BLaER1 (cell line): ENCODE results near the gene CETN1.

ENCODE experiments used
- H3K27ac ChIP-seq: shearing (Covaris generic); formaldehyde crosslinking; 2 replicates; pipeline ENCODE4 v1.8.1; 2022
- H3K27me3 ChIP-seq: shearing (Covaris generic); formaldehyde crosslinking; 2 replicates; pipeline ENCODE4 v1.8.1; 2022
- H3K36me3 ChIP-seq: shearing (Covaris generic); formaldehyde crosslinking; 2 replicates; pipeline ENCODE4 v1.8.1; 2022
- H3K4me1 ChIP-seq: shearing (Covaris generic); formaldehyde crosslinking; 2 replicates; pipeline ENCODE4 v1.8.1; 2022
- H3K4me2 ChIP-seq: shearing (Covaris generic); formaldehyde crosslinking; 2 replicates; pipeline ENCODE4 v1.8.1; 2022
- H3K4me3 ChIP-seq: shearing (Covaris generic); formaldehyde crosslinking; 2 replicates; pipeline ENCODE4 v1.8.1; 2022
- H3K9ac ChIP-seq: shearing (Covaris generic); formaldehyde crosslinking; 2 replicates; pipeline ENCODE4 v1.8.1; 2022
- H3K9me3 ChIP-seq: shearing (Covaris generic); formaldehyde crosslinking; 2 replicates; pipeline ENCODE4 v1.8.1; 2022
- H4K20me1 ChIP-seq: shearing (Covaris generic); formaldehyde crosslinking; 2 replicates; pipeline ENCODE4 v1.8.1; 2022
- Cebpa-rat ChIP-seq: shearing (Covaris generic); IDR thresholded peaks from 2 replicates; pipeline ENCODE4 v1.8.1; 2022

Gene CETN1

GRCh38 chr18:574865-575645 is 5.1 kb upstream of the CETN1 start:
- Histone ChIP-seq H3K27me3 (no peaks in the 10 kb centered on the region), H3K4me1 (peaks cover 4% of the 10 kb centered on the region), H3K27ac (no peak overlapping the region), H3K4me3 (no peak overlapping the region), H4K20me1 (no peaks in the 10 kb centered on the region), H3K9ac (no peak overlapping the region), H3K36me3 (no peaks in the 10 kb centered on the region), H3K9me3 (peaks cover 10% of the 10 kb centered on the region; the same call in 1 of the 2 replicates), H3K4me2 (no peak overlapping the region)
- no peak for TF ChIP-seq Cebpa-rat

- no peak for TF ChIP-seq Cebpa-rat
- Histone ChIP-seq H3K4me2 (no peak overlapping the region), H3K4me3 (no peak overlapping the region), H3K36me3 (no peaks in the 10 kb centered on the region), H3K9ac (no peak overlapping the region), H3K9me3 (peaks cover 15% of the 10 kb centered on the region; the same call in 1 of the 2 replicates), H3K27me3 (no peaks in the 10 kb centered on the region), H4K20me1 (no peaks in the 10 kb centered on the region), H3K27ac (no peak overlapping the region), H3K4me1 (no peaks in the 10 kb centered on the region)
These were observed 3.3 kb upstream of the CETN1 start for GRCh38 chr18:576924-577323.

- no peak overlapping the region for H3K4me3 ChIP-seq
- TF ChIP-seq Cebpa-rat: no peak
- H3K36me3 ChIP-seq: no peaks in the 10 kb centered on the region
- no peak overlapping the region for H3K9ac ChIP-seq
- no peak overlapping the region for H3K27ac ChIP-seq
- H3K4me2 ChIP-seq: no peak overlapping the region
- H3K9me3 ChIP-seq: peaks cover 15% of the 10 kb centered on the region; the same call in 1 of the 2 replicates
- no peaks in the 10 kb centered on the region for H4K20me1 ChIP-seq
- H3K27me3 ChIP-seq: no peaks in the 10 kb centered on the region
- H3K4me1 ChIP-seq: no peaks in the 10 kb centered on the region
These were observed 2.4 kb upstream of the CETN1 start for GRCh38 chr18:577643-578375.

- H3K9ac ChIP-seq: no peak overlapping the region
- no peaks in the 10 kb centered on the region for H3K36me3 ChIP-seq
- no peak overlapping the region for H3K4me3 ChIP-seq
- no peaks in the 10 kb centered on the region for H3K27me3 ChIP-seq
- H3K27ac ChIP-seq: no peak overlapping the region
- no peaks in the 10 kb centered on the region for H3K4me1 ChIP-seq
- no peak overlapping the region for H3K4me2 ChIP-seq
- H4K20me1 ChIP-seq: no peaks in the 10 kb centered on the region
- H3K9me3 ChIP-seq: peaks cover 15% of the 10 kb centered on the region; the same call in 1 of the 2 replicates
- TF ChIP-seq Cebpa-rat: no peak
These were observed 942 bp upstream of the CETN1 start for GRCh38 chr18:579238-579637.

GRCh38 chr18:581096-581495 is 916 bp downstream of the CETN1 start:
- no peak for TF ChIP-seq Cebpa-rat
- Histone ChIP-seq H3K4me3 (no peak overlapping the region), H3K27ac (no peak overlapping the region), H3K27me3 (no peaks in the 10 kb centered on the region), H4K20me1 (no peaks in the 10 kb centered on the region), H3K9ac (no peak overlapping the region), H3K36me3 (no peaks in the 10 kb centered on the region), H3K9me3 (peaks cover 15% of the 10 kb centered on the region; the same call in 1 of the 2 replicates), H3K4me2 (no peak overlapping the region), H3K4me1 (no peaks in the 10 kb centered on the region)

GRCh38 chr18:582465-582864 is 2.3 kb downstream of the CETN1 start:
- no peak for TF ChIP-seq Cebpa-rat
- H3K4me2 ChIP-seq: no peak overlapping the region
- no peak overlapping the region for H3K9ac ChIP-seq
- H3K27ac ChIP-seq: no peak overlapping the region
- no peak overlapping the region for H3K4me3 ChIP-seq
- no peaks in the 10 kb centered on the region for H3K4me1 ChIP-seq
- peaks cover 6% of the 10 kb centered on the region; the same call in 1 of the 2 replicates for H3K9me3 ChIP-seq
- H3K27me3 ChIP-seq: no peaks in the 10 kb centered on the region
- no peaks in the 10 kb centered on the region for H4K20me1 ChIP-seq
- H3K36me3 ChIP-seq: no peaks in the 10 kb centered on the region

GRCh38 chr18:595068-595467 is 14.9 kb downstream of the CETN1 start:
- Histone ChIP-seq H3K4me2 (no peak overlapping the region), H3K9ac (no peak overlapping the region), H3K9me3 (peaks cover 10% of the 10 kb centered on the region), H3K27ac (no peak overlapping the region), H3K4me3 (no peak overlapping the region), H4K20me1 (no peaks in the 10 kb centered on the region), H3K27me3 (no peaks in the 10 kb centered on the region), H3K36me3 (no peaks in the 10 kb centered on the region; the same call in 1 of the 2 replicates), H3K4me1 (no peaks in the 10 kb centered on the region)
- no peak for TF ChIP-seq Cebpa-rat

- Histone ChIP-seq H3K9ac (no peak overlapping the region), H3K27me3 (no peaks in the 10 kb centered on the region), H3K4me3 (no peak overlapping the region), H4K20me1 (no peaks in the 10 kb centered on the region), H3K27ac (no peak overlapping the region), H3K4me2 (no peak overlapping the region), H3K36me3 (no peaks in the 10 kb centered on the region), H3K4me1 (no peaks in the 10 kb centered on the region), H3K9me3 (peaks cover 5% of the 10 kb centered on the region)
- no peak for TF ChIP-seq Cebpa-rat
These were observed 15.4 kb downstream of the CETN1 start for GRCh38 chr18:595571-595970.

- no peak for TF ChIP-seq Cebpa-rat
- H3K9me3 ChIP-seq: no peaks in the 10 kb centered on the region
- no peak overlapping the region for H3K9ac ChIP-seq
- H3K36me3 ChIP-seq: no peaks in the 10 kb centered on the region
- H3K4me1 ChIP-seq: no peaks in the 10 kb centered on the region
- no peaks in the 10 kb centered on the region for H4K20me1 ChIP-seq
- no peak overlapping the region for H3K4me2 ChIP-seq
- H3K27me3 ChIP-seq: no peaks in the 10 kb centered on the region
- no peak overlapping the region for H3K27ac ChIP-seq
- no peak overlapping the region for H3K4me3 ChIP-seq
These were observed 16.2 kb downstream of the CETN1 start for GRCh38 chr18:596288-596881.

- Histone ChIP-seq H3K4me1 (no peaks in the 10 kb centered on the region), H3K9me3 (no peaks in the 10 kb centered on the region), H3K27ac (no peak overlapping the region), H3K4me3 (no peak overlapping the region), H3K9ac (no peak overlapping the region), H3K36me3 (no peaks in the 10 kb centered on the region), H3K4me2 (no peak overlapping the region), H4K20me1 (no peaks in the 10 kb centered on the region), H3K27me3 (no peaks in the 10 kb centered on the region)
- TF ChIP-seq Cebpa-rat: no peak
These were observed 18.0 kb downstream of the CETN1 start for GRCh38 chr18:598124-598589.
